Measurements from ENCODE around the gene LENG9. TPM values are rescaled to one million over a fixed set of nuclear protein-coding genes. Genes with fewer than 3 reads are reported as not detected.
"Not testable (repeated sequence)": the region's sequence is repeated elsewhere in the genome, so short reads cannot be mapped to it uniquely, and the experiment has no call there.

The LENG9 gene
- total RNA-seq, 1 donor = 4.9 TPM

GRCh38 chr19:54493967-54494585 lies 30.5 kb upstream of the LENG9 start:
- no peak for DNase-seq (ENCODE audit: low read depth)
- H3K4me3 ChIP-seq (ENCODE audit: low read depth, low read length) = no peak overlapping the region
- TF ChIP-seq CTCF (IDR thresholded peaks at IDR 0.05; ENCODE audit: insufficient read depth, low read length) = no peak

- H3K4me3 ChIP-seq (ENCODE audit: low read depth, low read length); DNase-seq (ENCODE audit: low read depth): not testable (repeated sequence)
Observed at GRCh38 chr19:54493056-54493455, 29.5 kb upstream of the LENG9 start.

GRCh38 chr19:54492568-54492967 lies 29.0 kb upstream of the LENG9 start:
- H3K4me3 ChIP-seq (ENCODE audit: low read depth, low read length) = no peak overlapping the region
- no peak for TF ChIP-seq CTCF (IDR thresholded peaks at IDR 0.05; ENCODE audit: insufficient read depth, low read length)
- no peak for DNase-seq (ENCODE audit: low read depth)

- no peak overlapping the region for H3K4me3 ChIP-seq (ENCODE audit: low read depth, low read length)
- no peak for DNase-seq (ENCODE audit: low read depth)
- no peak for TF ChIP-seq CTCF (IDR thresholded peaks at IDR 0.05; ENCODE audit: insufficient read depth, low read length)
Observed at GRCh38 chr19:54489766-54490165, 26.2 kb upstream of the LENG9 start.

- no peak for TF ChIP-seq CTCF (IDR thresholded peaks at IDR 0.05; ENCODE audit: insufficient read depth, low read length)
- no peak for DNase-seq (ENCODE audit: low read depth)
Observed at GRCh38 chr19:54489341-54489740, 25.8 kb upstream of the LENG9 start.

GRCh38 chr19:54485851-54486250 lies 22.3 kb upstream of the LENG9 start:
- H3K4me3 ChIP-seq (ENCODE audit: low read depth, low read length) = no peak overlapping the region
- DNase-seq (ENCODE audit: low read depth) = peak; percentile 58
- no peak for TF ChIP-seq CTCF (IDR thresholded peaks at IDR 0.05; ENCODE audit: insufficient read depth, low read length)

More at GRCh38 chr19:54489341-54489740, 25.8 kb upstream of the LENG9 start:
- no peak overlapping the region for H3K4me3 ChIP-seq (ENCODE audit: low read depth, low read length)

- TF ChIP-seq CTCF (IDR thresholded peaks at IDR 0.05; ENCODE audit: insufficient read depth, low read length) = no peak
- DNase-seq (ENCODE audit: low read depth) = no peak
Observed at GRCh38 chr19:54484451-54484850, 20.9 kb upstream of the LENG9 start.

More at GRCh38 chr19:54484451-54484850, 20.9 kb upstream of the LENG9 start:
- no peak overlapping the region for H3K4me3 ChIP-seq (ENCODE audit: low read depth, low read length)
